CD4-positive, CD25-positive, alpha-beta regulatory T cell (primary cell): ENCODE data around the gene GOLGA6L7. TPM values are rescaled to one million over a fixed set of nuclear protein-coding genes. Genes with fewer than 3 reads are reported as not detected.
A peak's percentile ranks its signal among the peaks of the same experiment; 100 is the strongest.
"Not testable (repeated sequence)": the region's sequence is repeated elsewhere in the genome, so short reads cannot be mapped to it uniquely, and the experiment has no call there.

Source experiments
- ATAC-seq, 2 donors: fragments of 150-1000 bp; cut with Tn5 transposase; one replicate each; pipeline ENCODE4 v1.10.0; 2021; ENCODE audit warnings: low read depth in 2 of 2, moderate number of reproducible peaks in 2 of 2, moderate library complexity in 1 of 2
- DNase-seq, 3 donors: peaks; one replicate each; pipeline versions ENCODE4 v3.0.0 to v3.0.0-alpha.2; 2012 to 2022; ENCODE audit warnings: mixed read lengths in 1 of 3
- H3K27ac ChIP-seq: one replicate; pipeline ENCODE4 v1.7.0; 2013; ENCODE audit warnings: mild to moderate bottlenecking, low read length; ENCODE audit not compliant: insufficient read depth, poor library complexity, severe bottlenecking
- H3K27me3 ChIP-seq: one replicate; pipeline ENCODE4 v1.7.0; 2013; ENCODE audit warnings: low read length; ENCODE audit not compliant: control insufficient read depth, insufficient read depth
- H3K36me3 ChIP-seq: one replicate; pipeline ENCODE4 v1.7.0; 2013; ENCODE audit warnings: mild to moderate bottlenecking, low read length, moderate library complexity; ENCODE audit not compliant: control insufficient read depth, insufficient read depth
- H3K4me1 ChIP-seq: 2 replicates; pipeline ENCODE4 v1.7.0; 2013; ENCODE audit warnings: mild to moderate bottlenecking, low read length; ENCODE audit not compliant: insufficient read depth, control insufficient read depth, poor library complexity, severe bottlenecking
- H3K4me3 ChIP-seq: one replicate; pipeline ENCODE4 v1.7.0; 2013; ENCODE audit warnings: low read depth, mild to moderate bottlenecking, low read length, moderate library complexity
- H3K9me3 ChIP-seq, 2 experiments: 1 replicate in 1 of 2; 2 replicates in 1 of 2; pipeline ENCODE4 v1.7.0; 2013; ENCODE audit warnings: low read length in 2 of 2, mild to moderate bottlenecking in 1 of 2, moderate library complexity in 1 of 2; ENCODE audit not compliant: control insufficient read depth in 2 of 2
- H3K27ac Mint-ChIP-seq, 3 donors: one replicate each; pipeline ENCODE4 v1.8.0; 2020 to 2022; ENCODE audit warnings: mild to moderate bottlenecking in 3 of 3, mixed read lengths in 3 of 3, moderate library complexity in 2 of 3
- H3K27me3 Mint-ChIP-seq: one replicate; pipeline ENCODE4 v1.8.0; 2022; ENCODE audit warnings: mild to moderate bottlenecking, mixed read lengths
- H3K36me3 Mint-ChIP-seq: one replicate; pipeline ENCODE4 v1.8.0; 2020; ENCODE audit warnings: mixed read lengths
- H3K4me1 Mint-ChIP-seq, 4 donors: one replicate each; pipeline ENCODE4 v1.8.0; 2020 to 2022; ENCODE audit warnings: mixed read lengths in 4 of 4, mild to moderate bottlenecking in 1 of 4
- H3K4me3 Mint-ChIP-seq, 4 donors: one replicate each; pipeline ENCODE4 v1.8.0; 2020 to 2022; ENCODE audit warnings: mild to moderate bottlenecking in 4 of 4, mixed read lengths in 4 of 4, moderate library complexity in 3 of 4
- H3K9me3 Mint-ChIP-seq, 7 donors: one replicate each; pipeline ENCODE4 v1.8.0; 2020 to 2022; ENCODE audit warnings: mixed read lengths in 7 of 7, mild to moderate bottlenecking in 3 of 7, moderate library complexity in 2 of 7
- polyA plus RNA-seq, 4 donors: library from polyadenylated mRNA; unstranded; fragments of 300-500 nt; fragmentation: Illumina TruSeq; gene quantifications; one replicate each; pipeline ENCODE4 v1.2.3, GENCODE V29; 2021
- total RNA-seq: library from RNA; stranded (reverse); gene quantifications from one replicate; pipeline ENCODE4 v1.2.3, GENCODE V29; 2022

The GOLGA6L7 gene
- total and polyA plus RNA-seq, 5 donors from 2014 or later: not detected

DNA sequence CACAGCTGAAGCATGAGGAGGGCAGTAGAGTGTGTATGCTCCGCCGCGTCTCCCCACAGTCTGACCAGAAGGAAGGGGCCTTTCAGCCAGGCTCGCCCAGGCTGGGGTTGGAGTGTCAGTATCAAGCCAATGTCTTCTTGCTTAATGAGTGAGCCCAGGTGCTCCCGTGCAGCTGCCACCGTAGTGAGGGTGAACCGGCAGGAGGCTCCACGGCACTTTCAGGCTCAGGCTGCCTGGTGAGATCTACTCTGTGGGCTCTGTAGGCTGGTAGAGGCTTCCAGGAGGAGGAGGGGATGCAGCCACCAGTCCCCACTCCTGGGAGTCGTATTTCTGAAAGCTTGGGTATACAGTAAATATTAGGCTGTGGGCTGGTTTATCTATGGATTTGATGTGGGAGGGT is 8.2 kb downstream of the GOLGA6L7 start:
- not testable (repeated sequence) for DNase-seq, H3K4me1 Mint-ChIP-seq, H3K27me3 ChIP-seq, H3K4me1 ChIP-seq, H3K27ac ChIP-seq, H3K36me3 Mint-ChIP-seq, H3K9me3 Mint-ChIP-seq, H3K36me3 ChIP-seq, H3K4me3 Mint-ChIP-seq, H3K4me3 ChIP-seq, H3K27me3 Mint-ChIP-seq, ATAC-seq, H3K27ac Mint-ChIP-seq, H3K9me3 ChIP-seq

DNA sequence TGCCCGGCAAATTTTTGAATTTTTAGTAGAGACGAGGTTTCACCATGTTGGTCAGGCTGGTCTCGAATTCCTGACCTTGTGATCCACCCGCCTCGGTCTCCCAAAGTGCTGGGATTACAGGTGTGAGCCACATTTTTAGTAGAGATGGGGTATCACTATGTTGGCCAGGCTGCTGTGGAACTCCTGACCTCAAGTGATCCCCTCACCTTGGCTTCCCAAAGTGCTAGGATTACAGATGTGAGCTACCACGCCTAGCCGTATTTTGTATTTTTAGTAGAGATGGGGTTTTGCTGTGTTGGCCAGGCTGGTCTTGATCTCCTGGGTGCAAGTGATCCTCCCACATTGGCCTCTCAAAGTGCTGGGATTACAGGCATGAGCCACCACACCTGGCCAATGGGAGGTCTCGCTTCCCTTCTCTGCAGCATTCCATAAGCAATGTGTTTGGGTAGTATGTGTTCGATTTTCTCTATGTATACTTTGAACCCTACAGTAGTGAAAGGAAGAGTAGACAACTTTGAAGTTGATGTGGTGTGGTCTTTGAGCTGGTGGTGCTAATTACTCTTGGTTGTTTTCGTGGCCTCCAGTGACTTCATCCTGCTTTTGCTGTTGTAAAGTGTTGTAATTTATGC is 13.4 kb downstream of the GOLGA6L7 start:
- H3K27ac Mint-ChIP-seq: peak overlapping the region in 1 of 3 donors; percentile 48
- ATAC-seq, H3K4me1 ChIP-seq, H3K27ac ChIP-seq, H3K36me3 ChIP-seq, H3K27me3 Mint-ChIP-seq, DNase-seq, H3K9me3 Mint-ChIP-seq, H3K36me3 Mint-ChIP-seq, H3K27me3 ChIP-seq, H3K9me3 ChIP-seq, H3K4me3 ChIP-seq: not testable (repeated sequence)
- peaks cover 0 to 14% (median 0%) of the 10 kb centered on the region in 4 donors for H3K4me1 Mint-ChIP-seq
- H3K4me3 Mint-ChIP-seq: peak overlapping the region in 1 of 4 donors; percentile 63

DNA sequence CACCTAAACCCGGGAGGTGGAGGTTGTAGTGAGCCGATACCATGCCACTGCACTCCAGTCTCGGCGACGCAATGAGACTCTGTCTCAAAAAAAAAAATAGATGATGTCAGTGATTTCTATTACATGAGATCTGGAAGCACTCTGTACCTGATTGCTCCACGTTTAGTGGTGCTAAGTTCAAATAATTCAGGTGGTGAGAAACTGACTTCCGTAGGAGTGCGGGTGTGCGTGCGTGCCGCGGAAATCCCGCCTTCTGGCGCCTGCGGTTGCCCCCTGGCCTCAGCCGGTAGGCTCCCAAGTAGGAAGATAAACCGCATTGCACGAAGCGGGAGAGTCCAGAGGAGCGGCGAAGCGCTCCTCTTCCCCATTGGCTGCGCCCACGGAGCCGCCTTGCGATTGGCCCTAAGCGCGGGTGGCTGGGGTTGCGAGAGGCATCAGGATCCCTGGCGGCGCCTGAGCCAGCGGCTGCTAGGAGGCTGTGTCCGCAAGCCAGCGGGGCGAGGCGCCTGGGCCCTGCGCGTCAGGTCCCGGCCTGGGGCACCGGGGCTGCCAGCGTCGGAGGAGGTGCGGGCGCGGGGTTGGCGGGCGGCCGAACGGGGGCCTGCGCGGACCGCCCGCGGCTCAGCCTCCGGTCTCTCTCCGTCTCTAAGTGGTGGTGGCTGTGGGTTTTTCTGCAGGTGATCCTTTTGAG is 16.4 kb downstream of the GOLGA6L7 start:
- Mint-ChIP-seq H3K27ac (peak overlapping the region; percentile 45 to 87 (median 84)), H3K4me3 (peak overlapping the region; percentile 82 to 92 (median 89)), H3K4me1 (peaks cover 0 to 14% (median 0%) of the 10 kb centered on the region in 4 donors)
- not testable (repeated sequence) for H3K4me3 ChIP-seq, H3K36me3 ChIP-seq, H3K36me3 Mint-ChIP-seq, H3K4me1 ChIP-seq, H3K9me3 Mint-ChIP-seq, H3K27ac ChIP-seq, H3K27me3 Mint-ChIP-seq, H3K27me3 ChIP-seq, H3K9me3 ChIP-seq
- DNase-seq (peak; percentile 48 to 74 (median 52)), ATAC-seq (peak; percentile 77 to 83)

DNA sequence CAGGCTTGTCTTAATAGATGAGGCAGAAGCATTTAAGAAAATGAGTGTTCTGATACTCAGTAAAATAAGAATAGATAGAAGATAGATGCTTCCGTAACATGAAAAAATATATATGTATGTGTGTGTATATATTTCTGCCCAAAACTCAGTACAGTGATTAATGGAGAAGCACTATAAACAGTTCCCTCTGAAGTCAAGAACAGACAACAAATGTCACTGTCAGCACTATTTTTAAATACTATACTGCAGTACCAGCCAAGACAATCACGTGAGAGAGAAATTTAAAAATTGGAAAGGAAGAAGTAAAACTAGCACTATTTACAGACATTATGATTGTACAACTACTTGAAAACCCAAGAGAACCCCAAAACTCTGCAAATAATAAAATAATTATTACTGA is 27.0 kb downstream of the GOLGA6L7 start:
- not testable (repeated sequence) for H3K4me1 Mint-ChIP-seq, H3K27me3 ChIP-seq, H3K4me3 ChIP-seq, H3K27ac ChIP-seq, H3K27ac Mint-ChIP-seq, H3K9me3 ChIP-seq, ATAC-seq, H3K9me3 Mint-ChIP-seq, H3K4me3 Mint-ChIP-seq, H3K36me3 Mint-ChIP-seq, H3K36me3 ChIP-seq, H3K4me1 ChIP-seq, H3K27me3 Mint-ChIP-seq, DNase-seq

DNA sequence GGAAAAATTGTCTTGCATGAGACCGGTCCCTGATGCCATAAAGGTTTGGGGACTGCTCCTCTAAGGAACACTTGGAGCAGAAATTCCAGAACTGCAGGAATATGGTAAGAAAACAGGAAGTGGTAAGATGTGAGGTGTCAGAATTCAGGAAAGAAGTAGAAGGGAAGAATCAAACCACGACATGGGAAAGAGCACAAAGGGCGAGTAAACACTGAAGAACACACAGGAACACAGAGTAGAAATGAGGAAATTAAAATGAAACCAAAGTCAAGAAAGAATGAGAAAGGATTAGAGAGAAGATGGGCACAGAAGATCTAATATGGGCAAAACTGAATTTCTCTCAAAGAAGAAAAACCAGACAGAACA is 28.5 kb downstream of the GOLGA6L7 start:
- not testable (repeated sequence) for H3K9me3 Mint-ChIP-seq, H3K27ac Mint-ChIP-seq, H3K4me3 ChIP-seq, H3K27ac ChIP-seq, H3K36me3 Mint-ChIP-seq, H3K9me3 ChIP-seq, H3K27me3 ChIP-seq, DNase-seq, H3K27me3 Mint-ChIP-seq, H3K4me3 Mint-ChIP-seq, H3K36me3 ChIP-seq, H3K4me1 ChIP-seq, ATAC-seq, H3K4me1 Mint-ChIP-seq

DNA sequence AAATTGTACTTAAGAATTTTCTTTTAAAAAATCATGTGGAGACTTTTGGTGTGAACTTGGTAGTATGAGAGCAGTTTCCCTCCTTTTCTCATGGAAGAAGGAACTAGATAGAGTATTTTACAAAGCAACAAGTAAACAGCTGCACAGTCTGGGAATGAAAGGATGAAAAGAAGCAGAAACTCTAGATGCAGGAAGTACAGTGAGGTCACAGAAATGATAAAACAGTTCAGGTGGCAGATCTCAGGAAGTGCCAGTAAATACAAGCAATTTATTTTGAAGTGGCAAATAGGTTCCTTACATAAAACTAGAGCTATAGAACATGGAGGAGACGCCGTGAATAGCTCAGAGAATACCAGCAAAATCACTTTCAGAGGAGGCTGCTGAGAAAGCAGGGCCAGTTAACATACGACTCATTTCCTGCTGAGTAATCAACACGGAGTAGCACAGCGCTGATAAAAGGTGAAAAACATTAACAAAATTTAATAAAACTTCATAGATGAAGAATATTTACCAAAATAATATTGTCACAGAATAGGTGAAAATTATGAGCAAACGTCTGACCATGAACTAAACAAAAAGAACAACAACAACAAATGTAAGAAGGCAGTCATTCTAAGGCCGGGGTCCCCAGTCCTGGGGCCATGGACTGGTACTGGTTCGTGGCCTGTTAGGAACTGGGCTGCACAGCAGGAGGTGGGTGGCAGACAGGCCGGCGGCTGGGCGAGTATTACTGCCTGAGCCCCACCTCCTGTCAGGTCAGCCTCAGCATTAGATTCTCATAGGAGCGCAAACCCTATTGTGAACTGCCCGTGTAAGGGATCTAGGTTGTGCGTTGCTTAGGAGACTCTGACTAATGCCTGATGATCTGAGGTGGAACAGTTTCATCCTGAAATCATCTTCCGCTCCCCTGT is 29.2 kb downstream of the GOLGA6L7 start:
- not testable (repeated sequence) for H3K9me3 Mint-ChIP-seq, H3K4me1 ChIP-seq, H3K27ac ChIP-seq, H3K27me3 Mint-ChIP-seq, H3K4me3 ChIP-seq, H3K36me3 Mint-ChIP-seq, H3K36me3 ChIP-seq, H3K4me1 Mint-ChIP-seq, H3K27me3 ChIP-seq, H3K9me3 ChIP-seq
- DNase-seq (peak in 1 of 3 donors; percentile 27), ATAC-seq (peak; percentile 83 to 92)
- H3K4me3 Mint-ChIP-seq: peak overlapping the region in 3 of 4 donors; percentile 29 to 66 (median 65)
- H3K27ac Mint-ChIP-seq: peak overlapping the region; percentile 1 to 82 (median 34)

DNA sequence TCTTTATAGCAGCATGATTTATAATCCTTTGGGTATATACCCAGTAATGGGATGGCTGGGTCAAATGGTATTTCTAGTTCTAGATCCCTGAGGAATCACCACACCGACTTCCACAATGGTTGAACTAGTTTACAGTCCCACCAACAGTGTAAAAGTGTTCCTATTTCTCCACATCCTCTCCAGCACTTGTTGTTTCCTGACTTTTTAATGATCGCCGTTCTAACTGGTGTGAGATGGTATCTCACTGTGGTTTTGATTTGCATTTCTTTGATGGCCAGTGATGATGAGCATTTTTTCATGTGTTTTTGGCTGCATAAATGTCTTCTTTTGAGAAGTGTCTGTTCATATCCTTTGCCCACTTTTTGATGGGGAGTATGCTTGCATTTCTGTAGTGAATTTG is 30.3 kb downstream of the GOLGA6L7 start:
- not testable (repeated sequence) for H3K36me3 ChIP-seq, H3K27me3 Mint-ChIP-seq, ATAC-seq, DNase-seq, H3K4me3 Mint-ChIP-seq, H3K27ac ChIP-seq, H3K27ac Mint-ChIP-seq, H3K4me3 ChIP-seq, H3K4me1 ChIP-seq, H3K9me3 ChIP-seq, H3K27me3 ChIP-seq, H3K9me3 Mint-ChIP-seq, H3K36me3 Mint-ChIP-seq
- H3K4me1 Mint-ChIP-seq: peaks cover 0 to 17% (median 6%) of the 10 kb centered on the region in 4 donors
